HEK293T (cell line): ENCODE measurements around the gene CDKN1B.

Experiments used
- CTCF ChIA-PET: fragments of 350-600 bp; formaldehyde crosslinking; extraction: SDS; loops from one replicate; lab custom pipeline; 2021; ENCODE audit warnings: antibody characterized with exemption, inconsistent platforms; lab: Yijun Ruan, JAX
- POLR2A ChIA-PET: fragments of 350-600 bp; formaldehyde crosslinking; extraction: SDS; loops from one replicate; lab custom pipeline; 2020; ENCODE audit warnings: antibody characterized with exemption, inconsistent platforms; lab: Yijun Ruan, JAX
- DNase-seq: peaks from one replicate; pipeline ENCODE4 v3.0.0; 2012; ENCODE audit warnings: mixed read lengths; ENCODE audit errors: extremely low spot score
- ARNT ChIP-seq: fragments of 450-650 bp; IDR thresholded peaks from 2 replicates; pipeline ENCODE4 v1.6.1; 2017; ENCODE audit warnings: mild to moderate bottlenecking
- BHLHE40 ChIP-seq: fragments of 450-650 bp; IDR thresholded peaks from 2 replicates; pipeline ENCODE4 v1.6.1; 2016; ENCODE audit warnings: mild to moderate bottlenecking, moderate library complexity, borderline replicate concordance
- CTBP1 ChIP-seq: fragments of 450-650 bp; IDR thresholded peaks from 2 replicates; pipeline ENCODE4 v1.6.1; 2016; ENCODE audit warnings: borderline replicate concordance
- ELF4 ChIP-seq: fragments of 450-650 bp; IDR thresholded peaks from 2 replicates; pipeline ENCODE4 v1.6.1; 2017; ENCODE audit warnings: antibody characterized with exemption
- FOXA1 ChIP-seq: fragments of 450-650 bp; IDR thresholded peaks from 2 replicates; pipeline ENCODE4 v1.6.1; 2016; ENCODE audit warnings: mild to moderate bottlenecking
- FOXK2 ChIP-seq: fragments of 450-650 bp; IDR thresholded peaks from 2 replicates; pipeline ENCODE4 v1.6.1; 2016; ENCODE audit warnings: mild to moderate bottlenecking
- FOXM1 ChIP-seq: fragments of 450-650 bp; IDR thresholded peaks from 2 replicates; pipeline ENCODE4 v1.6.1; 2017; ENCODE audit warnings: mild to moderate bottlenecking, borderline replicate concordance
- HDGF ChIP-seq: fragments of 450-650 bp; IDR thresholded peaks from 2 replicates; pipeline ENCODE4 v1.6.1; 2017; ENCODE audit warnings: antibody characterized with exemption, borderline replicate concordance
- L3MBTL2 ChIP-seq: fragments of 450-650 bp; conservative IDR thresholded peaks from 2 replicates; pipeline ENCODE4 v1.6.1; 2016; ENCODE audit warnings: mild to moderate bottlenecking
- LEF1 ChIP-seq: fragments of 450-650 bp; IDR thresholded peaks from 2 replicates; pipeline ENCODE4 v1.6.1; 2017; ENCODE audit warnings: mild to moderate bottlenecking, borderline replicate concordance
- NFRKB ChIP-seq: fragments of 450-650 bp; IDR thresholded peaks from 2 replicates; pipeline ENCODE4 v1.6.1; 2016; ENCODE audit warnings: mild to moderate bottlenecking, moderate library complexity
- SP1 ChIP-seq: fragments of 450-650 bp; IDR thresholded peaks from 2 replicates; pipeline ENCODE4 v1.6.1; 2017
- SUZ12 ChIP-seq: fragments of 450-650 bp; IDR thresholded peaks from 2 replicates; pipeline ENCODE4 v1.6.1; 2016; ENCODE audit warnings: mild to moderate bottlenecking
- TARDBP ChIP-seq: fragments of 450-650 bp; IDR thresholded peaks from 2 replicates; pipeline ENCODE4 v1.6.1; 2016
- ZNF384 ChIP-seq: fragments of 450-650 bp; IDR thresholded peaks from 2 replicates; pipeline ENCODE4 v1.6.1; 2016
- TF ChIP-seq, protein P1 (sequence below): fragments of 450-650 bp; IDR thresholded peaks from 2 replicates; pipeline ENCODE4 v1.6.1; 2016

Gene CDKN1B

DNA sequence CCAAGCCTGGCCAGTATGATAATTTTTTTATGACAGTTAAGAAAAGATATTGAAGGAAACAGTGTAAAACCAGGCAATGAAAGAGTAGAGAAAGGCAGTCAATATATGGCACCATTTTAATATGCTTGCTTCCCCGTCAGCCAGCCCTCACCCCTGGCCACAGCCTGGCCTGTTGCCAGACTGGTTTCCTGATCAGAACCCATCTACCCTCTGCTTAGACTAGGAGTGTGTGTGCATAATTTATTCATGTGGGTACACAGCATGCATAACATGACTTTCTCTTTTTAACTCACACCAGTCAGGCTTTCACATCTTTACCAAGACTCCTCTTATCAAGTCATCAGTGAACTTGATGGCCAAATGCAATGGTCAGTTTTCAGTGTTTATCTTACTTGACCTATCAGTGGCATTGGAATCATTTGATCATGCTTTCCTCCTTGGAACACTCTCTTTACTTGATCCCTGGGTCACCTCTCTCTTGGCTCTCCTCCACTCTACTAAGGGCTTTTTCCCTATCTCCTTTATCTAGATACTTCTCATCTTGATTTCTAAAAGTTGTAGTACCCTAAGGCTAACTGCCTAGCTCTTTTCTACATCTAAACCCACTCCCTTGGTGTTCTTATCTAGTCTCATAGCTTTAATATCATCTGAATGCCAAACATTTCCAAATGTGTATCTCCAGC lies 11.2 kb upstream of the CDKN1B start:
- CTCF ChIA-PET: interaction anchor here (1.0 to 1.3 kb wide), 2 partner anchors 329 to 349 kb away, joined by 8 to 9 read pairs; partner anchors contain the start of gene BORCS5
- POLR2A ChIA-PET: no interaction called here
- DNase-seq: no peak
- TF ChIP-seq CTBP1: no peak
- TF ChIP-seq L3MBTL2: no peak
- TF ChIP-seq ARNT: no peak
- no peak for TF ChIP-seq HDGF
- no peak for TF ChIP-seq SP1
- TF ChIP-seq FOXK2: no peak
- no peak for TF ChIP-seq NFRKB
- TF ChIP-seq SUZ12: no peak
- TF ChIP-seq LEF1: no peak
- no peak for TF ChIP-seq ZNF384
- no peak for TF ChIP-seq FOXA1
- TF ChIP-seq, protein P1, sequence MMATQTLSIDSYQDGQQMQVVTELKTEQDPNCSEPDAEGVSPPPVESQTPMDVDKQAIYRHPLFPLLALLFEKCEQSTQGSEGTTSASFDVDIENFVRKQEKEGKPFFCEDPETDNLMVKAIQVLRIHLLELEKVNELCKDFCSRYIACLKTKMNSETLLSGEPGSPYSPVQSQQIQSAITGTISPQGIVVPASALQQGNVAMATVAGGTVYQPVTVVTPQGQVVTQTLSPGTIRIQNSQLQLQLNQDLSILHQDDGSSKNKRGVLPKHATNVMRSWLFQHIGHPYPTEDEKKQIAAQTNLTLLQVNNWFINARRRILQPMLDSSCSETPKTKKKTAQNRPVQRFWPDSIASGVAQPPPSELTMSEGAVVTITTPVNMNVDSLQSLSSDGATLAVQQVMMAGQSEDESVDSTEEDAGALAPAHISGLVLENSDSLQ: no peak
- no peak for TF ChIP-seq TARDBP
- no peak for TF ChIP-seq BHLHE40
- no peak for TF ChIP-seq FOXM1
- TF ChIP-seq ELF4: no peak

DNA sequence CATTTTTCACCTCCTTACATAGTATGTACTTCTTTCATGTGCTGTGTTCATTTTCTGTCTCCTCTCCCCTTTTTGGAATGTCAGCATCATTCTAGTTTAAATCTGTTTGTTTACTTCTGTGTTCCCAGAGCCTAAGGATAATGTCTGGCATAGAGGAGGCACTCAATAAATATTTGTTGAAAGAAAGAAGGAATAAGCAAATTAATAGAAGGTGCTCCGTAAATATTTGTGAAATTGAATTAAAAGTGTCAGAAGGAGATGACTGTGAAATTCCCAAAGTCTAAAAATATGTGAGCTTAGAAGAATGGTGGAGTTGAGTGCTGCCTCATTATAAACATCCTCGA lies 3.3 kb upstream of the CDKN1B start:
- ChIA-PET CTCF (interaction anchor here (0.7 to 3.9 kb wide), 4 partner anchors 10 to 22 kb away, joined by 3 to 21 read pairs (median 4); no protein-coding TSS in a partner anchor), POLR2A (interaction anchor here (0.6 to 7.4 kb wide), 6 partner anchors 9 to 357 kb away, joined by 3 to 87 read pairs (median 10); partner anchors contain the start of genes APOLD1 and BORCS5)
- no peak for TF ChIP-seq NFRKB
- no peak for TF ChIP-seq ZNF384
- no peak for TF ChIP-seq ARNT
- DNase-seq: no peak

DNA sequence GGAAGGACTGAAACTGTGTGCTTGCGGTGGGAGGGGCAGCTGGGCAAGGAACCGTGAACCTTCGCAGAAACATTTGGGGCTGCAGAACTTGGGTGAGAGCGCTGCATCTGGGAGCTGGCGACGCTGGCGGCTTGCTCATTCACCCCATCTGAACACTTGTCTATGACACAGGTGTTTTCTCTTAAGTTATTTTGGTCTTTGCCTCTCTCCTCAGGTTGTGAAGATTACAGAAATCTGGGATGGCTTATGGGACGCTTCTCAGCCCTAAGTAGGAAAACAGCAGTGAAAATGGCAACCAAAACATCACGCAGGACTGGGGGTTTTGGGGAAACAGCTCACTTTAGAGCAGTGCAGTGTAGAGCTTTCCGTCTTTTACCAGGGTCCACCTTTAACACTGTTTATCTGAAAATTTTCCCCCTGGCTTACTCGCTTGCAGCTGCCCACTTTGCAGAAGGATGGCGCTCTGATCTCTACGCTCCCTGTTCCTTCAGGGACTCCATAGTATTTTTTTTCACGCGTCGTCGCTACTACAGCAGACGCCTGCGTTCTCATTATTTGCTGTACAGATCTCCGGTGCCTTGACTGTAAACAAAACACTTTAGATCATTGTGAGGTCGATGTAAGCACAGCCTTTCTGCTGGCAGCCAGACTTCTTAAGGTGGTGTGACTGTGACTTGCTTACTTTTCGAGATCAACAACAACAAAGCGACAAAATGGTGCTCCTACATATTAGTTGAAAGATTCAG lies 2.7 kb upstream of the CDKN1B start:
- TF ChIP-seq, protein P1: no peak
- TF ChIP-seq ZNF384: peak; percentile 34; the same call in 1 of the 2 replicates
- peak; percentile 35; the same call in 1 of the 2 replicates for TF ChIP-seq L3MBTL2
- ChIA-PET CTCF (interaction anchor here (0.7 to 3.9 kb wide), 4 partner anchors 11 to 22 kb away, joined by 3 to 21 read pairs (median 4); no protein-coding TSS in a partner anchor), POLR2A (interaction anchor here (0.6 to 7.4 kb wide), 8 partner anchors 10 to 358 kb away, joined by 3 to 87 read pairs (median 6); partner anchors contain the start of genes APOLD1 and BORCS5)
- DNase-seq: no peak

DNA sequence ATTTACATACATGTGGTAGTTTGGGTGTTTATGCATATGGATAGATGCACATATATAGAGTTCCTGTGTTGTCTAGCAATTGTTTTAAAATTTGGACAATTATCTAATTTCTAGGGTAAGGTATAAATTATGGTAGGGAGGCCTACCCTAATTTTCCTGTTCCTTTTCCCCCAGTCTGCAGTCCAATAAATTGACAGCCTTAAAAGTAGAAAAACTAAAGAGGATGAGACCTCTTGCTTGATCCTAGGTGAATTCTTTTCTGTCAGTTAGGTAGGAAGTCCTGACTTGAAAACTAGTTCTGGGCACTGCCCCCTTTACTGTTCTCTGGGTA lies 2.1 kb upstream of the CDKN1B start:
- ChIA-PET POLR2A (interaction anchor here (0.9 to 7.4 kb wide), 9 partner anchors 11 to 353 kb away, joined by 3 to 87 read pairs (median 6); partner anchors contain the start of gene APOLD1), CTCF (interaction anchor here (0.7 to 3.9 kb wide), 5 partner anchors 10 to 323 kb away, joined by 3 to 21 read pairs (median 4); no protein-coding TSS in a partner anchor)
- TF ChIP-seq TARDBP (no peak), FOXM1 (no peak), ELF4 (no peak), SP1 (no peak), ZNF384 (no peak), CTBP1 (no peak), LEF1 (no peak), SUZ12 (no peak), HDGF (no peak), BHLHE40 (no peak), NFRKB (no peak), FOXA1 (no peak), FOXK2 (no peak), L3MBTL2 (no peak), ARNT (no peak)
- TF ChIP-seq, protein P1: no peak
- DNase-seq: no peak

DNA sequence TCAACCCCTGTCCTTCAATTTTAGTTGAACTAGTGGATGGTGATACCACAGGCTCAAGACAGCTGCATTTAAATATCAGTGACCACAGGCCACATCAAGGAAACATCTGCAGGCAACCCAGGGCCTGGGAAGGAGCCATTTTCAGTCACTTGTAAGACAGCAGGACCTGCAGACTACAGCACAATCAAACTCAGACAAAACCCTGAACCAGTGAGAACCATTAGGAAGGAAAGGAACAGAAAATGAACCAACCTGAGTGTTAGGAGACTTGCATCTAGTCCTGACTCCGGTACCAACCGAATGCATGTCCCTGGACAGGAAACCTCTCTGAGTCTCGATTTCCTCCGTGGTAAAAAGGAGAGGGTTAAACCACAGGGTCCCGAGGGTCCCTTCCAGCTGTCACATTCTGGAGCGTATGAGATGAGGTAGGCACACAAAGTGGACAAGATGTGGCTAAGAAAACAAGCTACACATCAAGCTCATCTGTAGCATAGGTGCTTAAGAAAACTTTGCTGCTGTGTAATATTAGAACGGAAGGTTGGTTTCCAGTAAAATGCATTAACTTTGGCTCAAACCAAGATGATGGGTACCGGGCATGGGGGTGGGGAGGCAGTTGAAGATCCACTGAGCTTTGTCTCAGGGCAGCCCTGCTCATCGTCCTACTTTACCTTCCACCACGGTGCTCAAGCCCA lies 1.6 kb upstream of the CDKN1B start:
- ChIA-PET POLR2A (interaction anchor here (0.9 to 7.4 kb wide), 16 partner anchors 8 to 358 kb away, joined by 3 to 87 read pairs (median 4); partner anchors contain the start of genes APOLD1, BORCS5, CREBL2 and GPR19), CTCF (interaction anchor here (0.5 to 2.0 kb wide), 5 partner anchors 10 to 948 kb away, joined by 3 to 17 read pairs (median 4); no protein-coding TSS in a partner anchor)
- TF ChIP-seq LEF1 (no peak), SP1 (no peak), SUZ12 (no peak), ARNT (no peak), CTBP1 (no peak), NFRKB (no peak), HDGF (no peak), FOXK2 (no peak), FOXA1 (no peak), TARDBP (no peak), BHLHE40 (no peak), L3MBTL2 (no peak), ELF4 (no peak), FOXM1 (no peak), ZNF384 (no peak)
- TF ChIP-seq, protein P1: no peak
- no peak for DNase-seq
